Measurements from ENCODE around the gene USP3.

The USP3 gene

GRCh38 chr15:63509955-63510940 lies 5.9 kb downstream of the USP3 start:
- no peak overlapping the region for H3K27ac ChIP-seq
- TF ChIP-seq ZFX (IDR thresholded peaks at IDR 0.05), result no peak
- TF ChIP-seq, protein P1, sequence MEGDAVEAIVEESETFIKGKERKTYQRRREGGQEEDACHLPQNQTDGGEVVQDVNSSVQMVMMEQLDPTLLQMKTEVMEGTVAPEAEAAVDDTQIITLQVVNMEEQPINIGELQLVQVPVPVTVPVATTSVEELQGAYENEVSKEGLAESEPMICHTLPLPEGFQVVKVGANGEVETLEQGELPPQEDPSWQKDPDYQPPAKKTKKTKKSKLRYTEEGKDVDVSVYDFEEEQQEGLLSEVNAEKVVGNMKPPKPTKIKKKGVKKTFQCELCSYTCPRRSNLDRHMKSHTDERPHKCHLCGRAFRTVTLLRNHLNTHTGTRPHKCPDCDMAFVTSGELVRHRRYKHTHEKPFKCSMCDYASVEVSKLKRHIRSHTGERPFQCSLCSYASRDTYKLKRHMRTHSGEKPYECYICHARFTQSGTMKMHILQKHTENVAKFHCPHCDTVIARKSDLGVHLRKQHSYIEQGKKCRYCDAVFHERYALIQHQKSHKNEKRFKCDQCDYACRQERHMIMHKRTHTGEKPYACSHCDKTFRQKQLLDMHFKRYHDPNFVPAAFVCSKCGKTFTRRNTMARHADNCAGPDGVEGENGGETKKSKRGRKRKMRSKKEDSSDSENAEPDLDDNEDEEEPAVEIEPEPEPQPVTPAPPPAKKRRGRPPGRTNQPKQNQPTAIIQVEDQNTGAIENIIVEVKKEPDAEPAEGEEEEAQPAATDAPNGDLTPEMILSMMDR (conservative IDR thresholded peaks at IDR 0.05), result no peak

DNA sequence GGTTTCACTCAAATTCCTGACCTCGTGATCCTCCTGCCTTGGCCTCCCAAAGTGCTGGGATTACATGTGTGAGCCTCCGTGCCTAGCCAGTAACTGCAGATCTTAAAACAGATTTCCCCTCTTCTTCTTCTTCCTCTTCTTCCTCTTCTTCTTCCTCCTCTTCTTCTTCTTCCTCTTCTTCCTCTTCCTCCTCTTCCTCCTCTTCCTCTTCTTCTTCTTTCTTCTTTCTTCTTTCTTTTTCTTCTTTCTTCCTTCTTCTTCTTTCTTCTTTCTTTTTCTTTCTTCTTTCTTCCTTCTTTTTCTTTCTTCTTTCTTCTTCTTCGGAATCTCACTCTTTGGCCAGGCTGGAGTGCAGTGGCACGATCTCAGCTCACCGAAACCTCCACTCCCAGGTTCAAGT lies 7.8 kb downstream of the USP3 start:
- TF ChIP-seq, protein P1 (conservative IDR thresholded peaks at IDR 0.05), result no peak
- no peak for TF ChIP-seq ZFX (IDR thresholded peaks at IDR 0.05)
- no peak overlapping the region for H3K27ac ChIP-seq

DNA sequence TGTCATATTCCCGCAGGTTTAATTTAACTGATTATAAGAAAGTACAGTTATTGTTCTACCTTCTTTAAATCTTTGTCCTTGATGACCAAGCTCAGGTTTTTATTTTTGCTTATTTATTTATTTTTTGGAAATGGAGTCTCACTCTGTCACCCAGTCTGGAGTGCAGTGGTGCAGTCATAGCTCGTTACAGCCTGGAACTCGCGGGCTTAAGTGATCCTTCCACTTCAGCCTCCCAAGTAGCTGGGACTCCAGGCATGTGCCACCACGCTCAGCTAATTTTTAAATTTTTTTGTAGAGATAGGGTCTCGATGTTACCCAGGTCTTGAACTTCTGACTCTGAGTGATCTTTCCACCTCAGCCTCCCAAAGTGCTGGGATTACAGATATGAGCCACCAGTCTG lies 8.9 kb downstream of the USP3 start:
- TF ChIP-seq, protein P1 (conservative IDR thresholded peaks at IDR 0.05), result no peak
- TF ChIP-seq ZFX (IDR thresholded peaks at IDR 0.05), result no peak
- H3K27ac ChIP-seq, result no peak overlapping the region

DNA sequence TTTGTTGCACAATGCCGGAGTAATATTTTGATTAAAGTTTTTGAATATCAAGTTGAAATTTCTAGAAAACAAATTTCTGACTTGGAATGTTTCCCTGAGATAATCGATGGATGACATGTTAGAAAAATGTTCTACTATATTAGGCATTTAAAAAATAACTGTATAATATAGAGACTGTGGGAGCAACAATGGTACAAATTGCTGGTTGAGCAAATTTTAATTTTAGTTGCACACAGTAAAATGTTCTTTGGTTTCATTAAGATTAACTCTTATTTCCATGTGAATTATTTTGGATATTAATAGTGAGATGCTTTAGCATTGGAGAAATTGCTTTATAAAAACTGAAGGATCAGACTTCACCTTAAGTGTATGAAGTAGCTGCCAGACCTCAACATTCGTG lies 9.3 kb downstream of the USP3 start:
- TF ChIP-seq, protein P1 (conservative IDR thresholded peaks at IDR 0.05), result no peak
- TF ChIP-seq ZFX (IDR thresholded peaks at IDR 0.05), result no peak
- no peak overlapping the region for H3K27ac ChIP-seq

DNA sequence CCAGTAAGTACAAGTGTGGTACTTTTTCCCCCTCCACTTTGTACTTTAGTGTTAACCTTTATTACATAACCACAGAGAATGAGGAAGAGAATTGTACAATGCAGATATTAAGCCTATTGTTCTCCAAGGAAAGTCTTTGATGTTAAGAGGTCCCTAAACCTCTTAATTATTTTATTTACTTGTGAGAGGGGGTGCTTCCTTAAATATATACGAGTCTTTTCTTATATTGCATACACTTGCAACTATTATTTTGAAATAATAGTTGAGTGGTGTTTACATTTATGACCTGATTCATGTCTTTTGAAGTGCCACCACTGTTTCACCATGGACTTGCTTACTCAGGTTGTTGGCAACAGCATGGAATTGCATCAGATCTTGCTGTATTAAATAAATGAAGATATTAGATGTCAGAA lies 10.1 kb downstream of the USP3 start:
- TF ChIP-seq, protein P1 (conservative IDR thresholded peaks at IDR 0.05), result no peak
- TF ChIP-seq ZFX (IDR thresholded peaks at IDR 0.05), result no peak
- H3K27ac ChIP-seq, result no peak overlapping the region

DNA sequence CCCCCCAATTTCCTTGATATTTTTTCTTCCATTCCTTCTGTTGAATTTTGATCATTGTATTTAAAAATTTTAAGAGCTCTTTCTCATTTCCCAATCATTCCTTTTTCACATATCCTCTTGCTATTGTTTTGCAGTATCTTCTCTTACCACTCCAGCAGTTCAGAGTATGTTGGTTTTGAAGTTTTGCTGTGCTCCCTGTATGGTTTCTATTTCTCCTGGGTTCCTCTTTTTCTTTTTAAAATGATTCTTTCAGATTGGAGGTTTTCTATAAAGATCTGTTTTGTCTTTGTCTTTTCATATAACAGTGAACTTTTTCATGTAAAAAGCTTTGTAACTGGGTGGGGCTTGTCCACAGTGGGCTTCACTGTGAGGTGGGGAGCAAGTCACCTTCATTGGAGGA lies 12.8 kb downstream of the USP3 start:
- no peak overlapping the region for H3K27ac ChIP-seq

DNA sequence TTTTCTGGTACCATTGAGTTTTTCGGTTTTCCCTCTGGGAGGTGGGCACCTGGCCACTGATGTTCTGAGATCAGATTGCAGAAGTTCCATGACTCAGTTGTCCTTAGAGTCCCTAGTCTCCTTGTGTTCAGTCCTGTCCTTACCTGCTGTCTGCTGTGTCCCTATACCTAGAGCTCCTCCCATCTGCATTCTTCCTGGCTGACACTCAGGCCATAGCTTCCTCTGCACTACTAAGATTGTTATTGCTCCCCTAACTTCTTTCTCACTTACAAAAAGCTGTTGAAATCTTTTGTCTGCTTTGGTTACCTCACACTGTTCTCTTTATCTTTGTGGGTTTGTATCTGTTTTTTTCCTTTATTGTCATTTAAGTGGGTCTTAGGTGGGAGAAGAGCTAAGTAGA lies 13.2 kb downstream of the USP3 start:
- no peak for TF ChIP-seq ZFX (IDR thresholded peaks at IDR 0.05)
- TF ChIP-seq, protein P1 (conservative IDR thresholded peaks at IDR 0.05), result no peak
- H3K27ac ChIP-seq, result no peak overlapping the region

More for the DNA sequence above, 12.8 kb downstream of the USP3 start:
- no peak for TF ChIP-seq ZFX (IDR thresholded peaks at IDR 0.05)
- TF ChIP-seq, protein P1 (conservative IDR thresholded peaks at IDR 0.05), result no peak
